Stomach (tissue), 9 donors: ENCODE data around the gene NPY. TPM values are rescaled to one million over a fixed set of nuclear protein-coding genes. Genes with fewer than 3 reads are reported as not detected.

Experiments used
- DNase-seq, 2 donors: peaks; one replicate each; pipeline versions ENCODE4 v3.0.0 to v3.0.0-alpha.2; 2013 to 2019
- H3K27ac ChIP-seq, 5 donors: fragments of 200-600 bp in 4 of 5; sonication (generic) in 4 of 5; one replicate each; pipeline ENCODE4 v1.5.1; 2013 to 2019; ENCODE audit warnings: mild to moderate bottlenecking in 1 of 5, moderate library complexity in 1 of 5
- H3K27me3 ChIP-seq, 3 donors: fragments of 200-600 bp; sonication (generic); one replicate each; pipeline ENCODE4 v1.5.1; 2017 to 2019; ENCODE audit warnings: mixed run types in 1 of 3
- H3K36me3 ChIP-seq, 4 donors: fragments of 200-600 bp; sonication (generic); 1 replicate in 3 of 4; 2 replicates in 1 of 4; pipeline ENCODE4 v1.5.1; 2016 to 2019
- H3K4me1 ChIP-seq, 4 donors: fragments of 200-600 bp; sonication (generic); one replicate each; pipeline ENCODE4 v1.5.1; 2016 to 2019
- H3K4me3 ChIP-seq, 4 donors: fragments of 200-600 bp; sonication (generic) in 3 of 4; one replicate each; pipeline ENCODE4 v1.5.1; 2016 to 2019; ENCODE audit warnings: mild to moderate bottlenecking in 1 of 4
- H3K9me3 ChIP-seq, 4 donors: fragments of 200-600 bp; sonication (generic); one replicate each; pipeline ENCODE4 v1.5.1; 2016 to 2019
- CTCF ChIP-seq, 7 experiments: fragments of 450-650 bp in 4 of 7; fragments of 200-600 bp in 3 of 7; sonication (generic) in 3 of 7; IDR thresholded peaks; one replicate each; pipeline ENCODE4 v1.5.1; 2016 to 2019; ENCODE audit warnings: antibody characterized with exemption in 7 of 7, control low read depth in 2 of 7, mild to moderate bottlenecking in 1 of 7
- EP300 ChIP-seq: sonication (generic); formaldehyde crosslinking; IDR thresholded peaks from one replicate; pipeline ENCODE4 v1.6.1; 2017; ENCODE audit warnings: antibody characterized with exemption
- POLR2A ChIP-seq, 4 donors: fragments of 450-650 bp; IDR thresholded peaks; one replicate each; pipeline ENCODE4 v1.6.1; 2016; ENCODE audit warnings: antibody characterized with exemption in 4 of 4, control low read depth in 2 of 4, mild to moderate bottlenecking in 1 of 4, moderate library complexity in 1 of 4
- POLR2AphosphoS5 ChIP-seq, 3 donors: sonication (generic); formaldehyde crosslinking; IDR thresholded peaks; one replicate each; pipeline ENCODE4 v1.6.1; 2016; ENCODE audit warnings: antibody characterized with exemption in 3 of 3
- WGBS, 5 donors: extraction: QIAGEN DNeasy Blood & Tissue Kit in 3 of 5; methylation state at CpG; one replicate each; pipeline versions ENCODE4 v1.1.5 to v1.1.7; 2013 to 2018; 5-methylcytosine and 5-hydroxymethylcytosine counted together
- intact Hi-C: fragments of 100-400 bp; cut with DNase I; formaldehyde crosslinking; loops from one replicate; pipeline ENCODE4 v1.15.1; 2023; ENCODE audit warnings: low total_unique reads
- polyA plus RNA-seq, 3 donors: library from polyadenylated mRNA; stranded (reverse); fragments of 200-250 nt; gene quantifications; one replicate each; pipeline ENCODE4 v1.2.3, GENCODE V29; 2013
- total RNA-seq, 5 donors: library from RNA; depleted of rRNA; stranded (reverse); fragments of >200 nt; gene quantifications; one replicate each; pipeline versions ENCODE4 v1.1.0 to v1.2.3, GENCODE V29; 2014 to 2016
- donor health status: healthy with polysubstance abuse.
- donor health status: Bipolar disorder and iron deficiency.
- donor health status: healthy.

Gene NPY
- total and polyA plus RNA-seq, 8 donors: 2.6 to 19.2 (median 4.6) TPM; not detected in 4

- no peak for TF ChIP-seq CTCF (IDR thresholded peaks at IDR 0.05)
- no peak for TF ChIP-seq EP300
- no peak for TF ChIP-seq POLR2A (IDR thresholded peaks at IDR 0.05)
- TF ChIP-seq POLR2AphosphoS5 (IDR thresholded peaks at IDR 0.05): no peak
- Histone ChIP-seq H3K36me3 (no peaks in the 10 kb centered on the region), H3K27ac (no peak overlapping the region), H3K27me3 (no peaks in the 10 kb centered on the region), H3K9me3 (no peaks in the 10 kb centered on the region), H3K4me1 (no peaks in the 10 kb centered on the region), H3K4me3 (no peak overlapping the region)
- no peak for DNase-seq
- WGBS, 5 donors: 44 to 59% (median 51%) methylated on average over 4 of the region's 4 CpGs
- intact Hi-C loops: no loop called here
Measured at GRCh38 chr7:24271938-24272337, 12.1 kb upstream of the NPY start.

DNA sequence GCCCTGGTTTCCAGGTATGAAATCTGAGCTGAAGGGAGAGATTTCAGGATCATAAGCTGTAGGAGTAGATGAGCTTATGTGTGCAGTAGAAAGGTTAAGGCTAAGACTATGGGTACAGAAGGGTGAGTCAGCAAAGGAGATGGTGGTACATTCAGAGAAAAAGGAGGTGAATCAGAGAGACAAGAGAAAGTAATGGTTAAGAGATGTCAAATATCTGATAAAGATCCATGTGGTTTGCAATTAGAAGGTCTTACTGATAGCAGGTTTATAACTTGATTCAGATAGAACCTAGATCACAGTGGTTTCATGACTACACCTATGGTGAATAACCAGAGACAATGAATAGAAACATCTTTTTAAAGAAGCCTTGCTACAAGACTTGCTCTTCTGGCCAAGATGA is 4.5 kb upstream of the NPY start:
- peaks cover 7 to 14% (median 11%) of the 10 kb centered on the region in 4 donors for H3K4me1 ChIP-seq
- H3K27me3 ChIP-seq: peaks cover 3 to 48% (median 13%) of the 10 kb centered on the region in 3 donors
- H3K36me3 ChIP-seq: no peaks in the 10 kb centered on the region
- no peak overlapping the region for H3K27ac ChIP-seq
- intact Hi-C loops: no loop called here
- no peak for TF ChIP-seq POLR2AphosphoS5 (IDR thresholded peaks at IDR 0.05)
- no peak for TF ChIP-seq POLR2A (IDR thresholded peaks at IDR 0.05)
- TF ChIP-seq CTCF (IDR thresholded peaks at IDR 0.05): no peak
- TF ChIP-seq EP300: no peak
- no peak overlapping the region for H3K4me3 ChIP-seq
- no peak for DNase-seq
- peaks cover 0 to 5% (median 0%) of the 10 kb centered on the region in 4 donors for H3K9me3 ChIP-seq

DNA sequence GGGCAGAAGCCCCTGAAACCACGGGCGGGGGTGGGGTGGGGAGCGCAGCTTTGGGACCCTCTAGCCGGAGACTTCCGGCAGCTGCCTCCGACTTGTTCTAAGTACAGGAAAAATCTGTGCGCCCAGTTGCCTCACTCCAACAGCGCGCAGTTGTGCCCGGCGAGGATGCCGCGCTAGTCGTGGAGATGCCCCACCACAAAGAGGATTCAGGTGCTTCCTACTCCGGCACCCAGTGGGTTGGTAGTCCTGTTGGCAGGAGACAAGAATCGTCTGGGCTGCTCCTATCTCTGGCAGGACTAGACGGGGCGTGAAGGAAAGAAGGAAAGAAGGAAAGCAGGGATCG is 465 bp upstream of the NPY start:
- peaks cover 4 to 79% (median 27%) of the 10 kb centered on the region in 3 donors for H3K27me3 ChIP-seq
- intact Hi-C loops: no loop called here
- WGBS, 5 donors: 2 to 6% (median 4%) methylated on average over 12 to 19 of the region's 19 CpGs
- H3K27ac ChIP-seq: no peak overlapping the region
- peaks cover 15 to 23% (median 20%) of the 10 kb centered on the region in 4 donors for H3K4me1 ChIP-seq
- DNase-seq: peak in 1 of 2 donors; percentile 30
- H3K9me3 ChIP-seq: peaks cover 0 to 5% (median 0%) of the 10 kb centered on the region in 4 donors
- H3K36me3 ChIP-seq: no peaks in the 10 kb centered on the region
- H3K4me3 ChIP-seq: peak overlapping the region in 3 of 4 donors; percentile 21 to 39 (median 27)
- no peak for TF ChIP-seq POLR2A (IDR thresholded peaks at IDR 0.05)
- TF ChIP-seq POLR2AphosphoS5 (IDR thresholded peaks at IDR 0.05): no peak
- no peak for TF ChIP-seq CTCF (IDR thresholded peaks at IDR 0.05)
- no peak for TF ChIP-seq EP300

GRCh38 chr7:24284699-24285506 is 913 bp downstream of the NPY start:
- peaks cover 4 to 80% (median 27%) of the 10 kb centered on the region in 3 donors for H3K27me3 ChIP-seq
- H3K4me3 ChIP-seq: peak overlapping the region in 3 of 4 donors; percentile 21 to 39 (median 27)

More at GRCh38 chr7:24284699-24285506, 913 bp downstream of the NPY start:
- WGBS, 5 donors: 4 to 7% (median 6%) methylated on average over 44 to 51 of the region's 51 CpGs
- H3K27ac ChIP-seq: no peak overlapping the region
- H3K4me1 ChIP-seq: peaks cover 15 to 23% (median 20%) of the 10 kb centered on the region in 4 donors
- peaks cover 0 to 5% (median 0%) of the 10 kb centered on the region in 4 donors for H3K9me3 ChIP-seq
- TF ChIP-seq CTCF (IDR thresholded peaks at IDR 0.05) (no peak), POLR2AphosphoS5 (IDR thresholded peaks at IDR 0.05) (no peak), EP300 (no peak), POLR2A (IDR thresholded peaks at IDR 0.05) (no peak)
- intact Hi-C loops: no loop called here
- no peaks in the 10 kb centered on the region for H3K36me3 ChIP-seq
- peak in 1 of 2 donors; percentile 56 for DNase-seq
